H1 (cell line): ENCODE data around the gene SCAMP4. TPM values are rescaled to one million over a fixed set of nuclear protein-coding genes. Genes with fewer than 3 reads are reported as not detected.

Experiments
- CTCF ChIA-PET: fragments of 300-600 bp; sonication (Branson Sonifier 250); formaldehyde crosslinking; loops from one replicate; lab custom pipeline; 2021; ENCODE audit not compliant: partially characterized antibody; lab: Charles Lee
- POLR2A ChIA-PET: fragments of 300-600 bp; sonication (Branson Sonifier 250); formaldehyde crosslinking; loops from one replicate; lab custom pipeline; 2021; ENCODE audit warnings: inconsistent platforms; ENCODE audit not compliant: partially characterized antibody; lab: Charles Lee
- DNase-seq, 2 experiments: peaks; one replicate each; pipeline versions ENCODE4 v3.0.0 to v3.0.0-alpha.2; 2010 to 2022; ENCODE audit warnings: low spot score in 2 of 2, low read depth in 1 of 2, mixed read lengths in 1 of 2
- FAIRE-seq: peaks from 2 replicates; lab custom pipeline; 2011; peaks lifted over from hg19 to GRCh38; lab: Jason Lieb, UNC
- H2AFZ ChIP-seq: 2 replicates; pipeline ENCODE4 v1.8.1; 2012; ENCODE audit warnings: low read length, inconsistent platforms
- H2AK5ac ChIP-seq: 2 replicates; pipeline ENCODE4 v1.6.1; 2013; ENCODE audit warnings: low read depth, low read length
- H2BK120ac ChIP-seq: replicated peaks from 2 replicates; pipeline ENCODE3; 2013; ENCODE audit warnings: low read depth, low read length, inconsistent platforms
- H2BK12ac ChIP-seq: 2 replicates; pipeline ENCODE4 v1.6.1; 2013; ENCODE audit warnings: low read depth, low read length
- H2BK15ac ChIP-seq: 2 replicates; pipeline ENCODE4 v1.6.1; 2013; ENCODE audit warnings: low read length
- H2BK20ac ChIP-seq: 2 replicates; pipeline ENCODE4 v1.6.1; 2013; ENCODE audit warnings: low read length
- H2BK5ac ChIP-seq: 2 replicates; pipeline ENCODE4 v1.6.1; 2013; ENCODE audit warnings: low read depth, low read length
- H3K14ac ChIP-seq: 2 replicates; pipeline ENCODE4 v1.6.1; 2013; ENCODE audit warnings: inconsistent platforms; ENCODE audit not compliant: insufficient read length
- H3K18ac ChIP-seq: 2 replicates; pipeline ENCODE4 v1.6.1; 2013; ENCODE audit warnings: low read length; ENCODE audit errors: extremely low read depth
- H3K23ac ChIP-seq: 2 replicates; pipeline ENCODE4 v1.6.1; 2013; ENCODE audit warnings: inconsistent platforms; ENCODE audit not compliant: insufficient read length
- H3K23me2 ChIP-seq: 2 replicates; pipeline ENCODE4 v1.6.1; 2013; ENCODE audit warnings: low read depth, low read length
- H3K27ac ChIP-seq: 2 replicates; pipeline ENCODE4 v1.6.1; 2011; ENCODE audit warnings: low read depth, low read length, inconsistent platforms
- H3K27me3 ChIP-seq, 4 experiments: replicated peaks in 1 of 4; 1 replicate in 1 of 4; 2 replicates in 3 of 4; pipeline versions ENCODE4 v1.6.1 to v1.8.1; 2011 to 2013; ENCODE audit warnings: low read length in 3 of 4, mild to moderate bottlenecking in 3 of 4, inconsistent platforms in 2 of 4, mixed read lengths in 2 of 4, moderate library complexity in 1 of 4; ENCODE audit not compliant: control insufficient read depth in 3 of 4, insufficient read depth in 3 of 4; ENCODE audit errors: extremely low read depth in 1 of 4
- H3K36me3 ChIP-seq, 4 experiments: 2 replicates each; pipeline versions ENCODE4 v1.6.1 to v1.8.1; 2011 to 2013; ENCODE audit warnings: mild to moderate bottlenecking in 4 of 4, low read length in 3 of 4, moderate library complexity in 2 of 4, control low read depth in 1 of 4, inconsistent platforms in 1 of 4; ENCODE audit not compliant: insufficient read depth in 4 of 4, control insufficient read depth in 2 of 4
- H3K4ac ChIP-seq: replicated peaks from 2 replicates; pipeline ENCODE3; 2013; ENCODE audit warnings: low read length, low read depth, mixed read lengths, inconsistent platforms; ENCODE audit not compliant: insufficient read length
- H3K4me1 ChIP-seq, 4 experiments: replicated peaks in 1 of 4; 1 replicate in 1 of 4; 2 replicates in 3 of 4; pipeline versions ENCODE4 v1.6.1 to v1.8.1; 2011 to 2013; ENCODE audit warnings: low read length in 3 of 4, inconsistent platforms in 2 of 4, mixed read lengths in 1 of 4; ENCODE audit not compliant: insufficient read depth in 4 of 4, control insufficient read depth in 3 of 4
- H3K4me2 ChIP-seq, 2 experiments: 2 replicates each; pipeline versions ENCODE4 v1.6.1 to v1.8.1; 2011 to 2013; ENCODE audit warnings: low read depth in 2 of 2, low read length in 2 of 2, control low read depth in 1 of 2, inconsistent platforms in 1 of 2, mild to moderate bottlenecking in 1 of 2; ENCODE audit not compliant: insufficient read depth in 1 of 2
- H3K4me3 ChIP-seq, 4 experiments: fragments of 200-600, 300-600 bp in 1 of 4; sonication (generic), shearing (Covaris generic), sonication (Bioruptor Twin) in 1 of 4; 2 replicates each; pipeline versions ENCODE4 v1.5.1 to v1.8.1; 2011 to 2016; ENCODE audit warnings: low read length in 4 of 4, low read depth in 3 of 4, control low read depth in 2 of 4, inconsistent platforms in 2 of 4, mild to moderate bottlenecking in 2 of 4, mixed read lengths in 1 of 4, moderate library complexity in 1 of 4; ENCODE audit not compliant: insufficient read depth in 2 of 4; ENCODE audit errors: extremely low read depth in 1 of 4
- H3K56ac ChIP-seq: replicated peaks from 2 replicates; pipeline ENCODE3; 2013; ENCODE audit warnings: low read depth, mild to moderate bottlenecking, mixed read lengths, low read length, inconsistent platforms; ENCODE audit not compliant: insufficient read length
- H3K79me1 ChIP-seq: 2 replicates; pipeline ENCODE4 v1.6.1; 2013; ENCODE audit warnings: low read depth, low read length, control low read depth
- H3K79me2 ChIP-seq, 2 experiments: 2 replicates each; pipeline versions ENCODE4 v1.6.1 to v1.8.1; 2012 to 2013; ENCODE audit warnings: low read length in 2 of 2, mild to moderate bottlenecking in 2 of 2, inconsistent platforms in 1 of 2; ENCODE audit not compliant: insufficient read depth in 2 of 2, control insufficient read depth in 1 of 2
- H3K9ac ChIP-seq, 4 experiments: replicated peaks in 1 of 4; 1 replicate in 1 of 4; 2 replicates in 3 of 4; pipeline versions ENCODE4 v1.6.1 to v1.8.1; 2011 to 2013; ENCODE audit warnings: low read depth in 3 of 4, low read length in 3 of 4, control low read depth in 2 of 4, mild to moderate bottlenecking in 2 of 4, moderate library complexity in 2 of 4, inconsistent platforms in 1 of 4; ENCODE audit errors: extremely low read depth in 1 of 4
- H3K9me3 ChIP-seq, 2 experiments: 2 replicates each; pipeline versions ENCODE4 v1.6.1 to v1.8.1; 2012 to 2013; ENCODE audit warnings: mild to moderate bottlenecking in 2 of 2, moderate library complexity in 2 of 2, control low read depth in 1 of 2, inconsistent platforms in 1 of 2, low read depth in 1 of 2, low read length in 1 of 2, mixed read lengths in 1 of 2; ENCODE audit not compliant: insufficient read depth in 2 of 2
- H4K20me1 ChIP-seq, 2 experiments: replicated peaks in 1 of 2; 2 replicates each; pipeline versions ENCODE3 to v1.8.1; 2011 to 2013; ENCODE audit warnings: inconsistent platforms in 2 of 2, low read length in 2 of 2, mild to moderate bottlenecking in 1 of 2; ENCODE audit not compliant: insufficient read depth in 2 of 2, control insufficient read depth in 1 of 2
- H4K5ac ChIP-seq: 2 replicates; pipeline ENCODE4 v1.6.1; 2013; ENCODE audit warnings: low read length, low read depth, mixed read lengths, inconsistent platforms; ENCODE audit not compliant: insufficient read length
- H4K8ac ChIP-seq: 2 replicates; pipeline ENCODE4 v1.8.0; 2013; ENCODE audit warnings: mild to moderate bottlenecking, moderate library complexity, low read length, inconsistent platforms; ENCODE audit not compliant: insufficient read depth; ENCODE audit errors: extremely low read depth
- H4K91ac ChIP-seq: replicated peaks from 2 replicates; pipeline ENCODE3; 2013; ENCODE audit warnings: low read length, mixed read lengths, inconsistent platforms; ENCODE audit not compliant: insufficient read length
- FOSL1 ChIP-seq: IDR thresholded peaks from 2 replicates; pipeline ENCODE4 v1.6.1; 2011; ENCODE audit warnings: mild to moderate bottlenecking, low read depth, low read length, moderate library complexity; ENCODE audit not compliant: insufficient read depth
- PHF8 ChIP-seq: fragments of 200-600 bp; sonication (generic); conservative IDR thresholded peaks from 2 replicates; pipeline ENCODE4 v1.7.1; 2012; ENCODE audit warnings: low read depth, mild to moderate bottlenecking, inconsistent platforms, low read length, moderate library complexity
- POLR2A ChIP-seq, 2 experiments: IDR thresholded peaks; 1 replicate in 1 of 2; 2 replicates in 1 of 2; pipeline ENCODE4 v1.6.1; 2011; ENCODE audit warnings: low read depth in 2 of 2, low read length in 2 of 2, mild to moderate bottlenecking in 2 of 2; ENCODE audit errors: control extremely low read depth in 1 of 2
- POLR2AphosphoS5 ChIP-seq: IDR thresholded peaks from 2 replicates; pipeline ENCODE4 v1.6.1; 2011; ENCODE audit warnings: low read depth, low read length
- RAD21 ChIP-seq, 2 experiments: IDR thresholded peaks in 1 of 2; conservative IDR thresholded peaks in 1 of 2; 2 replicates each; pipeline ENCODE4 v1.6.1; 2011; ENCODE audit warnings: low read depth in 2 of 2, low read length in 2 of 2, improper control_type of control experiment in 1 of 2, inconsistent platforms in 1 of 2, mild to moderate bottlenecking in 1 of 2, moderate library complexity in 1 of 2
- SP4 ChIP-seq: IDR thresholded peaks from 2 replicates; pipeline ENCODE4 v1.6.1; 2012; ENCODE audit warnings: low read length, inconsistent platforms
- TAF1 ChIP-seq: IDR thresholded peaks from 2 replicates; pipeline ENCODE4 v1.6.1; 2011; ENCODE audit warnings: mild to moderate bottlenecking, low read depth, low read length
- YY1 ChIP-seq: IDR thresholded peaks from 2 replicates; pipeline ENCODE4 v1.6.1; 2011; ENCODE audit warnings: low read depth, mild to moderate bottlenecking, low read length
- WGBS, 2 experiments: shearing (Covaris generic) in 1 of 2; methylation state at CpG; one replicate each; pipeline versions ENCODE4 v1.1.6 to v1.1.7; 2013 to 2015; ENCODE audit warnings: low lambda C conversion rate in 2 of 2, mixed read lengths in 2 of 2, inconsistent platforms in 1 of 2, low coverage in 1 of 2, missing lambda C conversion rate in 1 of 2; ENCODE audit not compliant: insufficient replicate concordance in 2 of 2, insufficient coverage in 1 of 2, insufficient read length in 1 of 2; ENCODE audit errors: extremely low coverage in 1 of 2, missing lambda C conversion rate in 1 of 2; 5-methylcytosine and 5-hydroxymethylcytosine counted together
- polyA plus RNA-seq, 7 experiments: library from polyadenylated mRNA; depleted of rRNA in 3 of 7; stranded (reverse) in 5 of 7; unstranded in 2 of 7; fragments of >200 nt in 5 of 7; fragments of 200-250 nt in 2 of 7; gene quantifications; 1 replicate in 5 of 7; 2 replicates in 1 of 7; 4 replicates in 1 of 7; pipeline versions ENCODE4 v1.2.1 to v1.2.3, GENCODE V29; 2011 to 2013; ENCODE audit warnings: missing spikeins in 2 of 7, mixed read lengths in 2 of 7
- total RNA-seq: library from RNA; stranded (reverse); fragmentation: NEBNext Ultra II Directional; extraction: Animal tissue kit (Norgen Biotek cat#: 25700); gene quantifications from 2 replicates; pipeline ENCODE4 v1.2.1, GENCODE V29; 2021

The SCAMP4 gene
- total and polyA plus RNA-seq, 2 of the 8 experiments (the other 6 are each of a cell fraction or from before 2014, with no cell fraction given) = 17.1 to 61.4 TPM

GRCh38 chr19:1863328-1863637, 41.9 kb upstream of the SCAMP4 start, which contains the start of gene KLF16:
TSS of gene KLF16 (minus strand) at chr19:1863579. CDS start at chr19:1863497, 82 bp downstream.
- Histone ChIP-seq H3K79me1 (peaks cover 10% of the 10 kb centered on the region), H3K79me2 (peaks cover 18 to 43% of the 10 kb centered on the region in 2 experiments; a peak in 3 of 4 replicates), H3K23ac (no peak within 1 kb of the TSS), H3K4me1 (peaks cover 0 to 41% (median 28%) of the 10 kb centered on the region in 4 experiments; a peak in 6 of 7 replicates), H3K9ac (peak within 1 kb of the TSS; percentile 10 to 91 (median 76)), H2BK15ac (peak within 1 kb of the TSS; percentile 88; the same call in 1 of the 2 replicates), H4K8ac (peak within 1 kb of the TSS; percentile 89; the same call in 1 of the 2 replicates), H4K20me1 (peaks cover 25 to 41% of the 10 kb centered on the region in 2 experiments), H3K9me3 (no peaks in the 10 kb centered on the region), H3K27ac (peak within 1 kb of the TSS; percentile 75), H3K27me3 (peaks cover 0 to 15% (median 6%) of the 10 kb centered on the region in 4 experiments; a peak in 5 of 7 replicates), H3K36me3 (no peaks in the 10 kb centered on the region), H3K18ac (peak within 1 kb of the TSS; percentile 71), H2BK120ac (no peak within 1 kb of the TSS), H3K4me3 (peak within 1 kb of the TSS; percentile 66 to 96 (median 78)), H4K5ac (peak within 1 kb of the TSS; percentile 83), H2AK5ac (no peak within 1 kb of the TSS), H3K14ac (no peak within 1 kb of the TSS), H3K4ac (peak within 1 kb of the TSS; percentile 53), H2BK20ac (no peak within 1 kb of the TSS), H3K4me2 (peak within 1 kb of the TSS; percentile 89 to 90), H2BK12ac (no peak within 1 kb of the TSS), H2AFZ (no peak within 1 kb of the TSS), H3K56ac (peak within 1 kb of the TSS; percentile 77), H2BK5ac (peak within 1 kb of the TSS; percentile 81), H4K91ac (peak within 1 kb of the TSS; percentile 42), H3K23me2 (peaks cover 5% of the 10 kb centered on the region; the same call in 1 of the 2 replicates)
- no peak for FAIRE-seq
- DNase-seq = no peak
- TF ChIP-seq PHF8 (peak; percentile 59; the same call in 1 of the 2 replicates), POLR2A (IDR thresholded peaks at IDR 0.05; ENCODE audit: control extremely low read depth in 1 of 2, low read depth in 2 of 2, low read length in 2 of 2) (peak in 1 of 2 experiments; percentile 55; a peak in 1 of 3 replicates), TAF1 (peak; percentile 59; the same call in 1 of the 2 replicates), SP4 (no peak), FOSL1 (no peak), YY1 (no peak), POLR2AphosphoS5 (0 out of 2 replicates have a peak, but pooled peaks have one; percentile 34), RAD21 (IDR thresholded peaks at IDR 0.05 in 1 of 2, conservative IDR thresholded peaks at IDR 0.05 in 1 of 2; ENCODE audit: low read depth in 2 of 2, low read length in 2 of 2) (no peak)
- ChIA-PET CTCF (no interaction called here), POLR2A (no interaction called here)
- 3% methylated on average over 20 of the region's 63 CpGs; no CpG with 5 or more reads in 1 of the 2 experiments for WGBS, 2 experiments
